ENCODE measurements around the gene KLHL40. TPM values are rescaled to one million over a fixed set of nuclear protein-coding genes. Genes with fewer than 3 reads are reported as not detected.
A peak's percentile ranks its signal among the peaks of the same experiment; 100 is the strongest.

KLHL40 gene
- total and polyA plus RNA-seq, 2 donors (not counting 3 experiments of a cell fraction or from before 2014, with no cell fraction given) = not detected

GRCh38 chr3:42647821-42648459 lies 37.4 kb upstream of the KLHL40 start:
- ChIA-PET CTCF (interaction anchor here (0.8 to 1.4 kb wide), 2 partner anchors 27 to 63 kb away, joined by 3 to 5 read pairs; no protein-coding TSS in a partner anchor), POLR2A (no interaction called here)
- Histone ChIP-seq H3K79me2 (ENCODE audit: control insufficient read depth, insufficient read depth, low read length) (peaks cover 15% of the 10 kb centered on the region), H3K9me3 (replicated peaks; ENCODE audit: control insufficient read depth, insufficient read depth, low read length) (no peaks in the 10 kb centered on the region), H3K9ac (replicated peaks; ENCODE audit: extremely low read depth, insufficient read depth, low read length) (no peak overlapping the region), H3K9me1 (replicated peaks; ENCODE audit: control insufficient read depth, extremely low read depth, insufficient read depth, low read length) (no peaks in the 10 kb centered on the region), H3K27ac (ENCODE audit: insufficient read depth, low read depth, low read length) (no peak overlapping the region), H3K4me2 (ENCODE audit: insufficient read depth, low read length) (no peak overlapping the region), H3K36me3 (ENCODE audit: control insufficient read depth in 2 of 2, extremely low read depth in 1 of 2, insufficient read depth in 2 of 2, low read length in 2 of 2) (peaks cover 17 to 29% of the 10 kb centered on the region in 2 experiments), H3K27me3 (ENCODE audit: control insufficient read depth in 2 of 2, insufficient read depth in 2 of 2, low read length in 2 of 2) (no peaks in the 10 kb centered on the region), H4K20me1 (replicated peaks; ENCODE audit: control insufficient read depth, extremely low read depth, insufficient read depth, low read length) (peaks cover 3% of the 10 kb centered on the region), H3K4me1 (ENCODE audit: control insufficient read depth, extremely low read depth, insufficient read depth, low read length) (peaks cover 14% of the 10 kb centered on the region), H2AFZ (ENCODE audit: low read depth, low read length) (no peak overlapping the region), H3K4me3 (replicated peaks in 1 of 3; ENCODE audit: insufficient read depth in 1 of 3, low read depth in 1 of 3, low read length in 3 of 3) (no peak overlapping the region)
- peak; percentile 22 for TF ChIP-seq POLR2A (IDR thresholded peaks at IDR 0.05; ENCODE audit: low read depth, low read length)
- no peak for TF ChIP-seq GATA2 (IDR thresholded peaks at IDR 0.05; ENCODE audit: insufficient read depth, insufficient read length, low read depth, low read length)
- intact Hi-C loops (cut with micrococcal nuclease) (no loop called here), dilution Hi-C loops (cut with MboI; ENCODE audit: extremely low pct_ligation_motif_present, low sequenced_read_pairs) (no loop called here)
- BruUV-seq (replicated peaks) = TSS peak; percentile 2
- FAIRE-seq (no peak), DNase-seq (ENCODE audit: low read depth, low spot score) (no peak)

- Histone ChIP-seq H4K20me1 (replicated peaks; ENCODE audit: control insufficient read depth, extremely low read depth, insufficient read depth, low read length) (peaks cover 3% of the 10 kb centered on the region), H3K36me3 (ENCODE audit: control insufficient read depth in 2 of 2, extremely low read depth in 1 of 2, insufficient read depth in 2 of 2, low read length in 2 of 2) (peaks cover 14 to 23% of the 10 kb centered on the region in 2 experiments), H3K27me3 (ENCODE audit: control insufficient read depth in 2 of 2, insufficient read depth in 2 of 2, low read length in 2 of 2) (no peaks in the 10 kb centered on the region), H3K79me2 (ENCODE audit: control insufficient read depth, insufficient read depth, low read length) (peaks cover 24% of the 10 kb centered on the region), H3K9me3 (replicated peaks; ENCODE audit: control insufficient read depth, insufficient read depth, low read length) (no peaks in the 10 kb centered on the region), H3K4me1 (ENCODE audit: control insufficient read depth, extremely low read depth, insufficient read depth, low read length) (peaks cover 22% of the 10 kb centered on the region), H3K4me2 (ENCODE audit: insufficient read depth, low read length) (no peak overlapping the region), H3K9me1 (replicated peaks; ENCODE audit: control insufficient read depth, extremely low read depth, insufficient read depth, low read length) (no peaks in the 10 kb centered on the region), H3K9ac (replicated peaks; ENCODE audit: extremely low read depth, insufficient read depth, low read length) (no peak overlapping the region), H3K4me3 (replicated peaks in 1 of 3; ENCODE audit: insufficient read depth in 1 of 3, low read depth in 1 of 3, low read length in 3 of 3) (no peak overlapping the region), H3K27ac (ENCODE audit: insufficient read depth, low read depth, low read length) (no peak overlapping the region), H2AFZ (ENCODE audit: low read depth, low read length) (no peak overlapping the region)
- POLR2A ChIA-PET = no interaction called here
- no peak for TF ChIP-seq JUN (IDR thresholded peaks at IDR 0.05; ENCODE audit: borderline replicate concordance, insufficient read depth, insufficient read length, low read depth)
- no peak for TF ChIP-seq MYC (IDR thresholded peaks at IDR 0.05; ENCODE audit: low read depth, low read length)
- no peak for TF ChIP-seq GATA2 (IDR thresholded peaks at IDR 0.05; ENCODE audit: insufficient read depth, insufficient read length, low read depth, low read length)
- TF ChIP-seq EZH2 (IDR thresholded peaks at IDR 0.05; ENCODE audit: borderline replicate concordance, low read depth, low read length, severe bottlenecking) = no peak
- TF ChIP-seq CTCF (IDR thresholded peaks at IDR 0.05; ENCODE audit: extremely low read depth in 1 of 2, insufficient read depth in 1 of 2, low read depth in 1 of 2, low read length in 2 of 2) = no peak
- no peak for TF ChIP-seq POLR2AphosphoS5 (IDR thresholded peaks at IDR 0.05; ENCODE audit: insufficient read depth, low read depth, low read length)
- no peak for TF ChIP-seq MAX (IDR thresholded peaks at IDR 0.05; ENCODE audit: insufficient read depth, insufficient read length)
- TF ChIP-seq POLR2A (IDR thresholded peaks at IDR 0.05; ENCODE audit: low read depth, low read length) = no peak
- TF ChIP-seq FOS (IDR thresholded peaks at IDR 0.05; ENCODE audit: borderline replicate concordance, insufficient read depth, low read length) = no peak
- CTCF ChIA-PET = interaction anchor here (1.1 to 1.4 kb wide), 2 partner anchors 28 to 38 kb away, joined by 3 to 5 read pairs; no protein-coding TSS in a partner anchor
- FAIRE-seq = no peak
- dilution Hi-C loops (cut with MboI; ENCODE audit: extremely low pct_ligation_motif_present, low sequenced_read_pairs) (no loop called here), intact Hi-C loops (cut with micrococcal nuclease) (no loop called here)
- no peak for DNase-seq (ENCODE audit: low read depth, low spot score)
- BruUV-seq (replicated peaks) = no TSS peak
Observed at GRCh38 chr3:42649006-42649405, 36.3 kb upstream of the KLHL40 start.
